Body of pancreas (tissue), 4 donors: ENCODE data around the gene YARS2. TPM values are rescaled to one million over a fixed set of nuclear protein-coding genes. Genes with fewer than 3 reads are reported as not detected.
"Not testable (repeated sequence)": the region's sequence is repeated elsewhere in the genome, so short reads cannot be mapped to it uniquely, and the experiment has no call there.

Source experiments
- ATAC-seq: fragments of 150-250 bp; one replicate; pipeline ENCODE4 v1.9.1; 2016
- DNase-seq, 4 donors: peaks; one replicate each; pipeline ENCODE4 v3.0.0-alpha.2; 2019
- H3K27ac ChIP-seq, 4 donors: fragments of 200-600 bp; sonication (generic); 1 replicate in 3 of 4; 2 replicates in 1 of 4; pipeline versions ENCODE4 v1.5.1 to v1.6.1; 2016 to 2019; ENCODE audit warnings: mild to moderate bottlenecking in 1 of 4, mixed read lengths in 1 of 4, moderate library complexity in 1 of 4
- H3K27me3 ChIP-seq, 2 donors: fragments of 200-600 bp; sonication (generic); one replicate each; pipeline ENCODE4 v1.6.0; 2016; ENCODE audit warnings: mild to moderate bottlenecking in 1 of 2
- H3K36me3 ChIP-seq, 2 donors: fragments of 200-600 bp; sonication (generic); replicated peaks in 1 of 2; 2 replicates each; pipeline ENCODE4 v1.5.1; 2016; ENCODE audit warnings: low read depth in 2 of 2; ENCODE audit not compliant: insufficient read depth in 1 of 2
- H3K4me1 ChIP-seq: fragments of 200-600 bp; sonication (generic); one replicate; pipeline ENCODE4 v1.6.0; 2016
- H3K4me3 ChIP-seq, 2 donors: fragments of 200-600 bp; sonication (generic); 1 replicate in 1 of 2; 2 replicates in 1 of 2; pipeline ENCODE4 v1.5.1; 2016 to 2019
- H3K9me3 ChIP-seq, 3 donors: fragments of 200-600 bp; sonication (generic); 1 replicate in 2 of 3; 2 replicates in 1 of 3; pipeline ENCODE4 v1.5.1; 2016
- POLR2A ChIP-seq, 3 donors: fragments of 450-650 bp; IDR thresholded peaks; one replicate each; pipeline ENCODE4 v1.6.1; 2016; ENCODE audit warnings: antibody characterized with exemption in 3 of 3, mild to moderate bottlenecking in 2 of 3
- WGBS, 2 donors: methylation state at CpG; one replicate each; pipeline ENCODE4 v1.1.5; 2017; 5-methylcytosine and 5-hydroxymethylcytosine counted together
- intact Hi-C: fragments of 100-400 bp; cut with DNase I; formaldehyde crosslinking; loops from one replicate; pipeline ENCODE4 v1.15.1; 2023
- small RNA-seq: library from RNA; depleted of rRNA; stranded (forward); fragments of <200 nt; gene quantifications from one replicate; pipeline ENCODE3, GENCODE V24; 2016
- total RNA-seq, 2 donors: library from RNA; depleted of rRNA; stranded (reverse); fragments of >200 nt; gene quantifications; one replicate each; pipeline ENCODE4 v1.1.0, GENCODE V29; 2016
- TF ChIP-seq, protein P1 (sequence below), 7 experiments: fragments of 450-650 bp in 4 of 7; fragments of 200-600 bp in 3 of 7; sonication (generic) in 3 of 7; IDR thresholded peaks; one replicate each; pipeline ENCODE4 v1.5.1; 2016 to 2019; ENCODE audit warnings: antibody characterized with exemption in 7 of 7

YARS2 gene
- total RNA-seq, 2 donors from 2014 or later = 8.6 to 16.9 TPM

- Histone ChIP-seq H3K9me3 (no peaks in the 10 kb centered on the region), H3K4me3 (no peak overlapping the region), H3K27me3 (no peaks in the 10 kb centered on the region), H3K27ac (no peak overlapping the region), H3K36me3 (no peaks in the 10 kb centered on the region), H3K4me1 (peaks cover 13% of the 10 kb centered on the region)
- WGBS, 2 donors = 89 to 100% methylated on average over 1 of the region's 1 CpG
- TF ChIP-seq POLR2A (IDR thresholded peaks at IDR 0.05) = no peak
- TF ChIP-seq, protein P1, sequence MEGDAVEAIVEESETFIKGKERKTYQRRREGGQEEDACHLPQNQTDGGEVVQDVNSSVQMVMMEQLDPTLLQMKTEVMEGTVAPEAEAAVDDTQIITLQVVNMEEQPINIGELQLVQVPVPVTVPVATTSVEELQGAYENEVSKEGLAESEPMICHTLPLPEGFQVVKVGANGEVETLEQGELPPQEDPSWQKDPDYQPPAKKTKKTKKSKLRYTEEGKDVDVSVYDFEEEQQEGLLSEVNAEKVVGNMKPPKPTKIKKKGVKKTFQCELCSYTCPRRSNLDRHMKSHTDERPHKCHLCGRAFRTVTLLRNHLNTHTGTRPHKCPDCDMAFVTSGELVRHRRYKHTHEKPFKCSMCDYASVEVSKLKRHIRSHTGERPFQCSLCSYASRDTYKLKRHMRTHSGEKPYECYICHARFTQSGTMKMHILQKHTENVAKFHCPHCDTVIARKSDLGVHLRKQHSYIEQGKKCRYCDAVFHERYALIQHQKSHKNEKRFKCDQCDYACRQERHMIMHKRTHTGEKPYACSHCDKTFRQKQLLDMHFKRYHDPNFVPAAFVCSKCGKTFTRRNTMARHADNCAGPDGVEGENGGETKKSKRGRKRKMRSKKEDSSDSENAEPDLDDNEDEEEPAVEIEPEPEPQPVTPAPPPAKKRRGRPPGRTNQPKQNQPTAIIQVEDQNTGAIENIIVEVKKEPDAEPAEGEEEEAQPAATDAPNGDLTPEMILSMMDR (IDR thresholded peaks at IDR 0.05) = no peak
- intact Hi-C loops = no loop called here
- DNase-seq (no peak), ATAC-seq (no peak)
These were observed 52.8 kb downstream of the YARS2 start for GRCh38 chr12:32702946-32703345.

DNA sequence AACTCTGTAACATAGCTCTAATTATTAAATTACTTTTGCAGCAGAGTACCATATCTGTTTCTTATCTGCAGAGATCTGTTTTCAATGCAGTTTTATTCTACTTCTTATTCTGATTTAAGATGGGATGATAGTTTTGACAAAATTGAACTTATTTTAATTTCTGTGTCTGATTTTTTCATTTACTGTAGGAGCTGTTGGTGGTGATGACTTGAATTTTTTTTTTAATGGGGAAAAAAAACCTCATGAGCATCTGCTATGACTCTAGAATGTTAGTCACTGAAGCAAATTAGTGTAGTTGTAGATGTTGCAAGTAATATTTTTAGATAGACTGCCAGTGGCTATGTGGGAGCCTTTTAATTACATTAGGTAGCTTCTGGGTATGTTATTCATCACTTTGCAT is 53.2 kb downstream of the YARS2 start:
- TF ChIP-seq, protein P1 (IDR thresholded peaks at IDR 0.05) = no peak
- TF ChIP-seq POLR2A (IDR thresholded peaks at IDR 0.05) = no peak
- DNase-seq (no peak), ATAC-seq (no peak)
- Histone ChIP-seq H3K4me1 (peaks cover 13% of the 10 kb centered on the region), H3K9me3 (no peaks in the 10 kb centered on the region), H3K4me3 (no peak overlapping the region), H3K27me3 (no peaks in the 10 kb centered on the region), H3K36me3 (no peaks in the 10 kb centered on the region), H3K27ac (no peak overlapping the region)
- intact Hi-C loops = no loop called here

DNA sequence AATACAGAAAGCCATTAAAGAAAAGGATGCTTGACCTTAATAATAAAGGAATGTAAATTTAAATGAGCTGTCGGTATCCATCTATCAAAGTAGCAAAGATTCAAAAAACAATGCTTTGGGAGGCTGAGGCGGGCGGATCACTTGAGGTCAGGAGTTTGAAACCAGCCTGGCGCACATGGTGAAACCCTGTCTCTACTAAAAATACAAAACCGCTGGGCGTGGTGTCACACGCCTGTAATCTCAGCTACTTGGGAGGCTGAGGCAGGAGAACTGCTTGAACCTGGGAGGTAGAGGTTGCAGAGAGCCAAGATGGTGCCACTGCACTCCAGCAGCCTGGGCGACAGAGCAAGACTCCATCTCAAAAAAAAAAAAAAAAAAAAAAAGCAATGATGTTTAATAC is 56.3 kb downstream of the YARS2 start:
- H3K36me3 ChIP-seq, H3K4me1 ChIP-seq, H3K27ac ChIP-seq, ATAC-seq, DNase-seq, H3K27me3 ChIP-seq, H3K9me3 ChIP-seq, intact Hi-C loops, H3K4me3 ChIP-seq: not testable (repeated sequence)
- WGBS, 2 donors = 91 to 94% methylated on average over 8 of the region's 8 CpGs

DNA sequence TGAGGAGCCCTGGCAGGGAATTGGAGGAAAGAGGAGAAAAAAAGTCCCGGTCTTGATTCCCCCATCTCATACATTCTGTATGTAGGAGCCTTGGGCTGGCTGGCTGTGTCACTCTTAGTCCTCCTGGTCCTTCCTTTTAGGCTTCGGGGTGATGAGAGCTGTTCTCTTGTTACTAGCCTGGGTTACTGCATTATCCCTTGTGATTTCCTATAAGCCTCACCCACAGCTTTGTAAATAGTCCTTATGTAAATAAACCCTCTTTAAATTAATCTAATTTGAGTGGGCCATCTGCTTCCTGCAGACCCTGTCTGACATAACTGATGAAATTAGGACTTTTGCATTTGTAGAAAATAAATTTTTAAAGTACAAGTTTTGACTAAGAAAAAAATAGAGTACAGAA is 57.4 kb downstream of the YARS2 start:
- Histone ChIP-seq H3K36me3 (no peaks in the 10 kb centered on the region), H3K27me3 (no peaks in the 10 kb centered on the region), H3K4me3 (no peak overlapping the region), H3K4me1 (no peaks in the 10 kb centered on the region), H3K27ac (no peak overlapping the region), H3K9me3 (no peaks in the 10 kb centered on the region)
- no peak for ATAC-seq
- DNase-seq = no peak
- 54 to 80% methylated on average over 2 of the region's 2 CpGs for WGBS, 2 donors
- intact Hi-C loops = no loop called here
- TF ChIP-seq, protein P1 (IDR thresholded peaks at IDR 0.05) = no peak

GRCh38 chr12:32697445-32697844 is 58.3 kb downstream of the YARS2 start:
- DNase-seq = no peak
- Histone ChIP-seq H3K36me3 (no peaks in the 10 kb centered on the region), H3K4me3 (no peak overlapping the region), H3K4me1 (no peaks in the 10 kb centered on the region), H3K27ac (no peak overlapping the region), H3K27me3 (no peaks in the 10 kb centered on the region), H3K9me3 (no peaks in the 10 kb centered on the region)
- intact Hi-C loops = no loop called here
- ATAC-seq = no peak
- TF ChIP-seq POLR2A (IDR thresholded peaks at IDR 0.05) = no peak
- TF ChIP-seq, protein P1 (IDR thresholded peaks at IDR 0.05) = no peak
- WGBS, 2 donors = 75 to 93% methylated on average over 1 of the region's 1 CpG

Small RNA genes within 50 kb of the gene (small RNA-seq; reads per million reads assigned to genes)
- gene RF00019 = not detected

Other genes starting within 250 kb of the YARS2 start
- 10 to 100 TPM; 27.2 to 35.9 TPM for gene DNM1L, start 76.6 kb downstream of the YARS2 start, total RNA-seq
- gene PKP2, start 140.9 kb upstream of the YARS2 start, total RNA-seq = 10 to 100 TPM in 1 of 2 donors, 1 to 10 TPM in 1; 6.9 to 31.9 TPM